ENCODE data around the gene LRRTM4. TPM values are rescaled to one million over a fixed set of nuclear protein-coding genes. Genes with fewer than 3 reads are reported as not detected.

Gene LRRTM4
- total and polyA plus RNA-seq, 2 donors (not counting 1 experiment from before 2014, with no cell fraction given): 0.05 TPM; not detected in 1

GRCh38 chr2:77192811-77193289, 329.3 kb downstream of the LRRTM4 start:
- no peaks in the 10 kb centered on the region for H3K79me2 ChIP-seq (ENCODE audit: control insufficient read depth, insufficient read depth, low read length)
- H3K27ac ChIP-seq (ENCODE audit: insufficient read depth, low read length): no peak overlapping the region
- no peaks in the 10 kb centered on the region for H4K20me1 ChIP-seq (ENCODE audit: control insufficient read depth, extremely low read depth, insufficient read depth, low read length)
- H3K4me3 ChIP-seq (replicated peaks in 1 of 4; ENCODE audit: control extremely low read depth in 1 of 4, insufficient read depth in 1 of 4, low read depth in 3 of 4, low read length in 4 of 4): no peak overlapping the region
- no peaks in the 10 kb centered on the region for H3K9me3 ChIP-seq (ENCODE audit: control insufficient read depth, insufficient read depth, low read depth, low read length)
- no peaks in the 10 kb centered on the region for H3K36me3 ChIP-seq (ENCODE audit: control insufficient read depth, insufficient read depth, low read length)
- H3K4me2 ChIP-seq (ENCODE audit: extremely low read depth, insufficient read depth, low read length): no peak overlapping the region
- H3K4me1 ChIP-seq (ENCODE audit: control insufficient read depth, extremely low read depth, insufficient read depth, low read length): no peaks in the 10 kb centered on the region
- H3K9ac ChIP-seq (ENCODE audit: insufficient read depth, low read length): no peak overlapping the region
- DNase-seq (ENCODE audit: low read depth in 2 of 2): no peak
- no peak for TF ChIP-seq CTCF (conservative IDR thresholded peaks at IDR 0.05 in 1 of 2, IDR thresholded peaks at IDR 0.05 in 1 of 2; ENCODE audit: low read depth in 1 of 2, low read length in 2 of 2)
- no peak for TF ChIP-seq EZH2 (IDR thresholded peaks at IDR 0.05; ENCODE audit: low read length, missing control alignments)
- H2AFZ ChIP-seq (ENCODE audit: low read length): no peak overlapping the region
- H3K27me3 ChIP-seq (ENCODE audit: control insufficient read depth, insufficient read depth, low read length): no peaks in the 10 kb centered on the region

- H3K27me3 ChIP-seq (ENCODE audit: control insufficient read depth, insufficient read depth, low read length): no peaks in the 10 kb centered on the region
- no peak overlapping the region for H3K4me3 ChIP-seq (replicated peaks in 1 of 4; ENCODE audit: control extremely low read depth in 1 of 4, insufficient read depth in 1 of 4, low read depth in 3 of 4, low read length in 4 of 4)
- H3K9me3 ChIP-seq (ENCODE audit: control insufficient read depth, insufficient read depth, low read depth, low read length): no peaks in the 10 kb centered on the region
- H3K4me2 ChIP-seq (ENCODE audit: extremely low read depth, insufficient read depth, low read length): no peak overlapping the region
- no peaks in the 10 kb centered on the region for H3K4me1 ChIP-seq (ENCODE audit: control insufficient read depth, extremely low read depth, insufficient read depth, low read length)
- no peak overlapping the region for H3K27ac ChIP-seq (ENCODE audit: insufficient read depth, low read length)
- no peak overlapping the region for H2AFZ ChIP-seq (ENCODE audit: low read length)
- H3K79me2 ChIP-seq (ENCODE audit: control insufficient read depth, insufficient read depth, low read length): no peaks in the 10 kb centered on the region
- TF ChIP-seq EZH2 (IDR thresholded peaks at IDR 0.05; ENCODE audit: low read length, missing control alignments) (no peak), CTCF (conservative IDR thresholded peaks at IDR 0.05 in 1 of 2, IDR thresholded peaks at IDR 0.05 in 1 of 2; ENCODE audit: low read depth in 1 of 2, low read length in 2 of 2) (no peak)
- H3K36me3 ChIP-seq (ENCODE audit: control insufficient read depth, insufficient read depth, low read length): no peaks in the 10 kb centered on the region
- H3K9ac ChIP-seq (ENCODE audit: insufficient read depth, low read length): no peak overlapping the region
- no peak for DNase-seq (ENCODE audit: low read depth in 2 of 2)
- no peaks in the 10 kb centered on the region for H4K20me1 ChIP-seq (ENCODE audit: control insufficient read depth, extremely low read depth, insufficient read depth, low read length)
Observed at GRCh38 chr2:77191665-77192064, 330.5 kb downstream of the LRRTM4 start.

- H3K4me3 ChIP-seq (replicated peaks in 1 of 4; ENCODE audit: control extremely low read depth in 1 of 4, insufficient read depth in 1 of 4, low read depth in 3 of 4, low read length in 4 of 4): no peak overlapping the region
- H3K27ac ChIP-seq (ENCODE audit: insufficient read depth, low read length): no peak overlapping the region
- H3K27me3 ChIP-seq (ENCODE audit: control insufficient read depth, insufficient read depth, low read length): no peaks in the 10 kb centered on the region
- H4K20me1 ChIP-seq (ENCODE audit: control insufficient read depth, extremely low read depth, insufficient read depth, low read length): no peaks in the 10 kb centered on the region
- TF ChIP-seq CTCF (conservative IDR thresholded peaks at IDR 0.05 in 1 of 2, IDR thresholded peaks at IDR 0.05 in 1 of 2; ENCODE audit: low read depth in 1 of 2, low read length in 2 of 2): no peak
- no peak for TF ChIP-seq EZH2 (IDR thresholded peaks at IDR 0.05; ENCODE audit: low read length, missing control alignments)
- no peak overlapping the region for H3K4me2 ChIP-seq (ENCODE audit: extremely low read depth, insufficient read depth, low read length)
- H3K4me1 ChIP-seq (ENCODE audit: control insufficient read depth, extremely low read depth, insufficient read depth, low read length): no peaks in the 10 kb centered on the region
- H3K9ac ChIP-seq (ENCODE audit: insufficient read depth, low read length): no peak overlapping the region
- no peak for DNase-seq (ENCODE audit: low read depth in 2 of 2)
- no peaks in the 10 kb centered on the region for H3K36me3 ChIP-seq (ENCODE audit: control insufficient read depth, insufficient read depth, low read length)
- no peaks in the 10 kb centered on the region for H3K9me3 ChIP-seq (ENCODE audit: control insufficient read depth, insufficient read depth, low read depth, low read length)
- no peak overlapping the region for H2AFZ ChIP-seq (ENCODE audit: low read length)
- no peaks in the 10 kb centered on the region for H3K79me2 ChIP-seq (ENCODE audit: control insufficient read depth, insufficient read depth, low read length)
Observed at GRCh38 chr2:77190721-77191346, 331.3 kb downstream of the LRRTM4 start.
